Ovary (tissue), 9 donors: ENCODE measurements around the gene ABCF1. TPM values are rescaled to one million over a fixed set of nuclear protein-coding genes. Genes with fewer than 3 reads are reported as not detected.
A peak's percentile ranks its signal among the peaks of the same experiment; 100 is the strongest.

Experiments used
- DNase-seq, 5 donors: peaks; one replicate each; pipeline ENCODE4 v3.0.0-alpha.2; 2019 to 2020
- H3K27ac ChIP-seq, 2 donors: fragments of 200-600 bp; one replicate each; pipeline versions ENCODE4 v1.5.1 to v1.8.0; 2019 to 2022
- H3K27me3 ChIP-seq: fragments of 200-600 bp; one replicate; pipeline ENCODE4 v1.8.0; 2022
- H3K36me3 ChIP-seq: fragments of 200-600 bp; sonication (generic); one replicate; pipeline ENCODE4 v1.5.1; 2019
- H3K4me1 ChIP-seq: one replicate; pipeline ENCODE4 v1.8.1; 2013; ENCODE audit warnings: mild to moderate bottlenecking, moderate library complexity; ENCODE audit not compliant: insufficient read depth
- H3K4me3 ChIP-seq: fragments of 200-600 bp; sonication (generic); one replicate; pipeline ENCODE4 v1.5.1; 2017
- H3K9me3 ChIP-seq, 2 donors: fragments of 200-600 bp in 1 of 2; sonication (generic) in 1 of 2; one replicate each; pipeline versions ENCODE4 v1.5.1 to v1.8.1; 2013 to 2019; ENCODE audit warnings: mild to moderate bottlenecking in 1 of 2, moderate library complexity in 1 of 2
- EP300 ChIP-seq: sonication (generic); formaldehyde crosslinking; IDR thresholded peaks from one replicate; pipeline ENCODE4 v1.6.1; 2017; ENCODE audit warnings: antibody characterized with exemption
- POLR2A ChIP-seq: fragments of 450-650 bp; IDR thresholded peaks from one replicate; pipeline ENCODE4 v1.6.1; 2017; ENCODE audit warnings: antibody characterized with exemption, mild to moderate bottlenecking, moderate library complexity
- WGBS, 3 donors: extraction: QIAGEN DNeasy Blood & Tissue Kit in 1 of 3; methylation state at CpG; one replicate each; pipeline versions ENCODE4 v1.1.5 to v1.1.7; 2013 to 2017; 5-methylcytosine and 5-hydroxymethylcytosine counted together
- intact Hi-C, 4 donors: fragments of 100-400 bp; cut with DNase I; formaldehyde crosslinking; loops; one replicate each; pipeline versions ENCODE4 v1.11.0 to v1.15.1; 2022 to 2023
- microRNA counts: library from miRNA; unstranded; fragments of <30 nt; microRNA quantifications from one replicate; lab custom pipeline; 2016
- microRNA-seq, 3 donors: library from miRNA; unstranded; fragments of <30 nt; microRNA quantifications; one replicate each; pipeline versions ENCODE4 to v1.2.0, GENCODE V29; 2019 to 2020
- polyA plus RNA-seq, 2 donors: library from polyadenylated mRNA; stranded (reverse); fragments of 200-250 nt in 1 of 2; fragments of 350-450 nt in 1 of 2; fragmentation: Illumina TruSeq in 1 of 2; extraction: RNeasy Lipid Tissue Mini Kit (QIAGEN cat#74804) in 1 of 2; gene quantifications; one replicate each; pipeline ENCODE4 v1.2.3, GENCODE V29; 2013 to 2014
- small RNA-seq: library from RNA; depleted of rRNA; stranded (forward); fragments of <200 nt; gene quantifications from one replicate; pipeline ENCODE3, GENCODE V24; 2016
- total RNA-seq, 7 donors: library from RNA; depleted of rRNA in 2 of 7; stranded (reverse); fragments of >200 nt in 2 of 7; fragmentation: NEBNext Ultra II Directional in 3 of 7; extraction: Animal tissue kit (Norgen Biotek cat#: 25700) in 3 of 7; gene quantifications; one replicate each; pipeline versions ENCODE4 v1.1.0 to v1.2.4, GENCODE V29; 2016 to 2023
- TF ChIP-seq, protein P1 (sequence below), 3 donors: fragments of 450-650 bp in 2 of 3; fragments of 200-600 bp in 1 of 3; IDR thresholded peaks; one replicate each; pipeline versions ENCODE4 v1.5.1 to v1.8.0; 2016 to 2022; ENCODE audit warnings: antibody characterized with exemption in 3 of 3, mild to moderate bottlenecking in 1 of 3
- donor health status: DM: no; HTN: no; CAD: no; lungs with moderate emphysema.
- donor health status: DM: no; HTN: no; CAD: no.
- donor health status: Bipolar disorder and iron deficiency.
- donor health status: DM: yes; HTN: yes; CAD: no.
- donor health status: DM: no; HTN: no; CAD: no.
- donor health status: DM: yes; HTN: yes; CAD: no.

The ABCF1 gene
- total and polyA plus RNA-seq, 9 donors, result 16.3 to 60.6 (median 36.0) TPM

DNA sequence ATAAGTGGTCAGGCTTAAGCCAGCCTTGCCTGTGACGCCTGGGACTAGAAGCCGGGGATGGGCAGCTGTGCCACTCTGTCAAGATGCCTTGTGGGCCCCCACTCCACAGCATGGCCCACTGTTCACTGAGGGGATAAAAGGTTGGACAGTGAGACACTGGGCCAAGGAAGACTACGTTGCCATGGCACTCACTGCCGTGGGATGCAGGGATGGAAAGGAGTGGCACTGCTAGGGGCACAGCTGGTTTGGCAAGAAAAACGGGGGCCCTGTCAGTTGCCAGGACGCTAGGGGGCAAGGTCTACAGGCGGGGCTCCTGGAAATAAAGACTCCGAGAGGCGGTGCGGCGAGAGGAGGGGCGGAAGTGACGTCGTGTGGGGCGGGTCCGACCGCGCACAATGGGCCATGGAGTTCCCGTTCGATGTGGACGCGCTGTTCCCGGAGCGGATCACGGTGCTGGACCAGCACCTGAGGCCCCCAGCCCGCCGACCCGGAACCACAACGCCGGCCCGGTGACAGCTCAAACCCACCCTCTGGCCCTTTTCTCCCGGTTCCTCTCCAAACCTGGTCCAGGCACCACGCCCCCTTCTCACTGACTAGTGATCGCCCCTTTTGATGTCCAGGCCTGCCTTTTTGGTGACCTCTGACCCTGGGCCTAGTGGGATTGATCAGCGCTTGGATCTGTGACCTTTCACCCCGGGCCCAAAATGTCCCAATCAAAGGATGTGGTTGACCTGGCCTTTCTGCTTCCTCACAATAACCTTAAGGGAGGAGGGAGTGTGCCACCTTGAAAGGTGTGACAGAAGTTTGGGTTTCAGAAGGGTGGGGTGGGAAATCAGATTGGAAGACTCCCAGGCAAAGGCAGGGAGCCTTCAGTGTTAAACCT, 55.5 kb downstream of the ABCF1 start, which contains the start of gene ATAT1:
ATAT1 (plus strand) TSS at position 391 of the 883 bp plus-strand sequence.
- 2% methylated on average over 28 to 36 of the region's 36 CpGs for WGBS, 3 donors

DNA sequence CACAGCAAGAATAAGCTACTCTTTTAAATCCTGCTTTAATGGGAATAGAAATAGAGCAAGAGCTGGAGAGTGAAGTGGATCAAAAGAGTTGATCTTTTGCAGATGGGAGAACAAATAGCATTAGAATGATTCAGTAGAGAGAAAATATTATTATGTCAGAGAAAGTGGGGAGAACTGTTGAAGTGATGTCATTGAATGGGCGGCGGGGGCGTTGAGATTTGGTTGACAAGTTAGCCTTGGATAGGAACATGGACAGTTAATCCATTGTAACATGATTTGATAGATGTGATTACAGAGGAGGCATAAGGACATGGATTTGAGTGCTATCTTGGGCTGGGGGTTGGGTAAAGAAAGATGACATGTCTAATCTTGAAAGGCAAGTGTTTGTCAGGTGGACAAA, 64.6 kb downstream of the ABCF1 start:
- TF ChIP-seq, protein P1, sequence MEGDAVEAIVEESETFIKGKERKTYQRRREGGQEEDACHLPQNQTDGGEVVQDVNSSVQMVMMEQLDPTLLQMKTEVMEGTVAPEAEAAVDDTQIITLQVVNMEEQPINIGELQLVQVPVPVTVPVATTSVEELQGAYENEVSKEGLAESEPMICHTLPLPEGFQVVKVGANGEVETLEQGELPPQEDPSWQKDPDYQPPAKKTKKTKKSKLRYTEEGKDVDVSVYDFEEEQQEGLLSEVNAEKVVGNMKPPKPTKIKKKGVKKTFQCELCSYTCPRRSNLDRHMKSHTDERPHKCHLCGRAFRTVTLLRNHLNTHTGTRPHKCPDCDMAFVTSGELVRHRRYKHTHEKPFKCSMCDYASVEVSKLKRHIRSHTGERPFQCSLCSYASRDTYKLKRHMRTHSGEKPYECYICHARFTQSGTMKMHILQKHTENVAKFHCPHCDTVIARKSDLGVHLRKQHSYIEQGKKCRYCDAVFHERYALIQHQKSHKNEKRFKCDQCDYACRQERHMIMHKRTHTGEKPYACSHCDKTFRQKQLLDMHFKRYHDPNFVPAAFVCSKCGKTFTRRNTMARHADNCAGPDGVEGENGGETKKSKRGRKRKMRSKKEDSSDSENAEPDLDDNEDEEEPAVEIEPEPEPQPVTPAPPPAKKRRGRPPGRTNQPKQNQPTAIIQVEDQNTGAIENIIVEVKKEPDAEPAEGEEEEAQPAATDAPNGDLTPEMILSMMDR (IDR thresholded peaks at IDR 0.05), result no peak
- no peak for TF ChIP-seq EP300
- no peak for TF ChIP-seq POLR2A
- WGBS, 3 donors, result 95 to 98% (median 96%) methylated on average over 3 of the region's 3 CpGs
- no peaks in the 10 kb centered on the region for H3K36me3 ChIP-seq

More for the DNA sequence above, 55.5 kb downstream of the ABCF1 start, which contains the start of gene ATAT1:
- no peaks in the 10 kb centered on the region for H3K27me3 ChIP-seq
- H3K9me3 ChIP-seq, result no peaks in the 10 kb centered on the region
- no peak for TF ChIP-seq EP300
- TF ChIP-seq, protein P1 (IDR thresholded peaks at IDR 0.05), result peak in 2 of 3 donors; percentile 39 to 47
- peak; percentile 58 for TF ChIP-seq POLR2A
- H3K4me3 ChIP-seq, result peak within 1 kb of the TSS; percentile 64
- H3K4me1 ChIP-seq, result peaks cover 8% of the 10 kb centered on the region
- H3K27ac ChIP-seq, result peak within 1 kb of the TSS; percentile 67 to 74
- H3K36me3 ChIP-seq, result no peaks in the 10 kb centered on the region
- intact Hi-C loops, result no loop called here
- DNase-seq, result peak; percentile 84 to 94 (median 91)

DNA sequence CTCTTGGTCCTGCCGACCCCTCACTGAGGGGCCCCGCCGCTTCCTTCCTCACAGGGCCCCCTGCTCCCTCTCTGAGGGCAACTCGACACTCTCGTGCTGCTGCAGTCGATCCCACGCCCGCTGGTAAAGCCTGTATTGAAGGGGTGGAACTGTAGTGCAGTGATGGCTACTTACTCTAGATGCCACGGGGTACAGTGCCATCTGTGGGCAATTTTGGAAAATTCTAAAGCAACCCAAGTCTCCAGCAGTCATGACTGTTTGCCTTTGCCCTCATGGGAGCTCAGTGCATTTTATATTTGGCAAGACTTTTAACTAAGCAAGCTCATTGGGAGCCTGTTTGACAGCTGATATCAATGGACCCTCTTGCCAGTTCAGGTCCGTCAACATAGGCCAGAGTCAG, 69.2 kb downstream of the ABCF1 start:
- WGBS, 3 donors, result 84 to 90% (median 89%) methylated on average over 10 of the region's 10 CpGs
- H3K36me3 ChIP-seq, result no peaks in the 10 kb centered on the region
- H3K4me1 ChIP-seq, result no peaks in the 10 kb centered on the region
- intact Hi-C loops, result no loop called here
- H3K4me3 ChIP-seq, result no peak overlapping the region
- H3K27me3 ChIP-seq, result no peaks in the 10 kb centered on the region
- no peak overlapping the region for H3K27ac ChIP-seq
- no peaks in the 10 kb centered on the region for H3K9me3 ChIP-seq
- DNase-seq, result no peak
- TF ChIP-seq, protein P1 (IDR thresholded peaks at IDR 0.05), result no peak
- TF ChIP-seq EP300 (no peak), POLR2A (no peak)

More for the DNA sequence above, 64.6 kb downstream of the ABCF1 start:
- Histone ChIP-seq H3K4me1 (no peaks in the 10 kb centered on the region), H3K27me3 (no peaks in the 10 kb centered on the region), H3K4me3 (no peak overlapping the region), H3K27ac (no peak overlapping the region), H3K9me3 (no peaks in the 10 kb centered on the region)
- DNase-seq, result no peak
- intact Hi-C loops, result no loop called here

DNA sequence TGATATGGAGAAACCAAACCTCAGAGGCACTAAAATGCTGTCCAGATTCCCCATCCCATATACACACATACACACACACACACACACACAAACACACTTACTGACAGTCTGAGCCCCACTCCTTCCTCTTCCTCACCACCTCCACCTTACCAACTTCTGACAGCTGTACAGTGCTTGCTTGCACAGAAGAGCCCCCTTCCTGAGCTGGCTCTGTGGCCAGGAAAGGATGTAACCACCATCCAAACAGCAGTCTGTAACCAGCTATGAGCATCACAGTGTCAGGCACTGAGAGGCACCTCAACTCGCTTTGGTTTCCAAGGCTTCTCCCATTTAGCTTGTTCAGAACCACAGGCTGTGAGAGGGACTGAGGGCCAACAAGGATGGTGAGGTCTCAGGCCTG, 69.8 kb downstream of the ABCF1 start:
- intact Hi-C loops, result no loop called here

More for the DNA sequence above, 69.8 kb downstream of the ABCF1 start:
- Histone ChIP-seq H3K4me1 (no peaks in the 10 kb centered on the region), H3K36me3 (no peaks in the 10 kb centered on the region), H3K27me3 (no peaks in the 10 kb centered on the region), H3K9me3 (no peaks in the 10 kb centered on the region), H3K4me3 (no peak overlapping the region), H3K27ac (no peak overlapping the region)
- no peak for DNase-seq
- 83 to 100% (median 95%) methylated on average over 1 of the region's 1 CpG for WGBS, 3 donors
- TF ChIP-seq EP300 (no peak), POLR2A (no peak)
- TF ChIP-seq, protein P1 (IDR thresholded peaks at IDR 0.05), result no peak

MicroRNA genes within 50 kb of the gene (microRNA counts, 767-probe panel; counts per million panel counts)
- microRNA hsa-miR-877-5p (lab: Ali Mortazavi, UCI), result 530 counts per million, percentile 78 among the panel's probes with 10 or more counts

Small RNA genes within 50 kb of the gene (microRNA-seq; reads per million reads assigned to microRNA genes)
- 7.0 to 16.7 (median 15.5) reads per million in 3 donors for gene MIR877

Small RNA genes within 50 kb of the gene (small RNA-seq; reads per million reads assigned to genes)
- 0.45 reads per million for gene MIR877

Other genes with a start within 250 kb of the ABCF1 start
- gene TRIM39, start 244.5 kb upstream of the ABCF1 start, total RNA-seq, result 10 to 100 TPM in 5 of 7 donors, 1 to 10 TPM in 2; 7.6 to 16.4 (median 14.3) TPM
- 10 to 100 TPM; 11.8 to 16.7 TPM for gene TRIM39, start 244.5 kb upstream of the ABCF1 start, polyA plus RNA-seq
- 100 to 1,000 TPM in 1 of 7 donors, 10 to 100 TPM in 6; 31.0 to 104 (median 44.5) TPM for gene RPP21, start 226.3 kb upstream of the ABCF1 start, total RNA-seq
- gene RPP21, start 226.3 kb upstream of the ABCF1 start, polyA plus RNA-seq, result 100 to 1,000 TPM in 1 of 2 donors, 10 to 100 TPM in 1; 14.2 to 106 TPM
- gene HLA-E, start 81.9 kb upstream of the ABCF1 start, total RNA-seq, result 100 to 1,000 TPM; 181 to 322 (median 238) TPM
- gene HLA-E, start 81.9 kb upstream of the ABCF1 start, polyA plus RNA-seq, result 100 to 1,000 TPM; 332 to 614 TPM
- 100 to 1,000 TPM in 4 of 7 donors, 10 to 100 TPM in 3; 42.4 to 128 (median 103) TPM for gene GNL1, start 15.0 kb upstream of the ABCF1 start, total RNA-seq
- 10 to 100 TPM; 77.8 to 80.4 TPM for gene GNL1, start 15.0 kb upstream of the ABCF1 start, polyA plus RNA-seq
- gene PRR3, start 14.1 kb upstream of the ABCF1 start, total RNA-seq, result 10 to 100 TPM in 6 of 7 donors, 1 to 10 TPM in 1; 8.6 to 35.0 (median 20.9) TPM
- 10 to 100 TPM; 19.0 to 29.6 TPM for gene PRR3, start 14.1 kb upstream of the ABCF1 start, polyA plus RNA-seq
- 100 to 1,000 TPM in 1 of 7 donors, 10 to 100 TPM in 6; 44.7 to 106 (median 76.0) TPM for gene PPP1R10, start 45.8 kb downstream of the ABCF1 start, total RNA-seq
- 10 to 100 TPM; 34.7 to 88.3 TPM for gene PPP1R10, start 45.8 kb downstream of the ABCF1 start, polyA plus RNA-seq
- gene MRPS18B, start 46.4 kb downstream of the ABCF1 start, total RNA-seq, result 10 to 100 TPM; 40.7 to 61.4 (median 52.9) TPM
- 10 to 100 TPM; 62.4 to 69.0 TPM for gene MRPS18B, start 46.4 kb downstream of the ABCF1 start, polyA plus RNA-seq
- gene ATAT1, start 55.4 kb downstream of the ABCF1 start, total RNA-seq, result 10 to 100 TPM in 4 of 7 donors, 1 to 10 TPM in 3; 5.6 to 20.5 (median 11.4) TPM
- 10 to 100 TPM in 1 of 2 donors, 1 to 10 TPM in 1; 9.2 to 18.6 TPM for gene ATAT1, start 55.4 kb downstream of the ABCF1 start, polyA plus RNA-seq
- gene C6orf136, start 75.7 kb downstream of the ABCF1 start, total RNA-seq, result 10 to 100 TPM in 6 of 7 donors, 1 to 10 TPM in 1; 6.0 to 20.0 (median 14.8) TPM
- gene C6orf136, start 75.7 kb downstream of the ABCF1 start, polyA plus RNA-seq, result 1 to 10 TPM; 6.4 to 9.3 TPM
- gene DHX16, start 101.6 kb downstream of the ABCF1 start, total RNA-seq, result 10 to 100 TPM; 18.0 to 27.4 (median 22.5) TPM
- 10 to 100 TPM; 19.3 to 27.4 TPM for gene DHX16, start 101.6 kb downstream of the ABCF1 start, polyA plus RNA-seq
- 10 to 100 TPM; 14.7 to 86.4 (median 56.0) TPM for gene PPP1R18, start 115.2 kb downstream of the ABCF1 start, total RNA-seq
- 10 to 100 TPM; 51.0 to 95.9 TPM for gene PPP1R18, start 115.2 kb downstream of the ABCF1 start, polyA plus RNA-seq
- gene NRM, start 119.5 kb downstream of the ABCF1 start, total RNA-seq, result 10 to 100 TPM in 5 of 7 donors, 1 to 10 TPM in 2; 3.4 to 23.2 (median 15.3) TPM
- 10 to 100 TPM; 15.3 to 15.4 TPM for gene NRM, start 119.5 kb downstream of the ABCF1 start, polyA plus RNA-seq
- 10 to 100 TPM; 13.1 to 62.5 (median 43.9) TPM for gene MDC1, start 145.8 kb downstream of the ABCF1 start, total RNA-seq
- 10 to 100 TPM; 20.1 to 39.0 TPM for gene MDC1, start 145.8 kb downstream of the ABCF1 start, polyA plus RNA-seq
- 100 to 1,000 TPM; 242 to 697 (median 630) TPM for gene TUBB, start 148.9 kb downstream of the ABCF1 start, total RNA-seq
- 100 to 1,000 TPM; 370 to 772 TPM for gene TUBB, start 148.9 kb downstream of the ABCF1 start, polyA plus RNA-seq
- 100 to 1,000 TPM in 6 of 7 donors, 10 to 100 TPM in 1; 64.1 to 154 (median 116) TPM for gene FLOT1, start 171.2 kb downstream of the ABCF1 start, total RNA-seq
- 100 to 1,000 TPM; 124 to 180 TPM for gene FLOT1, start 171.2 kb downstream of the ABCF1 start, polyA plus RNA-seq
- gene IER3, start 173.1 kb downstream of the ABCF1 start, total RNA-seq, result 100 to 1,000 TPM in 1 of 7 donors, 10 to 100 TPM in 5, 1 to 10 TPM in 1; 9.7 to 221 (median 20.6) TPM
- gene IER3, start 173.1 kb downstream of the ABCF1 start, polyA plus RNA-seq, result 10 to 100 TPM; 16.1 to 30.6 TPM